ENCODE measurements around the gene PSMC5.

PSMC5 gene

GRCh38 chr17:63842540-63843386 lies 15.5 kb downstream of the PSMC5 start, which contains the start of gene SMARCD2:
TSS of gene SMARCD2 (minus strand) at chr17:63842685. CDS start at chr17:63842674, 11 bp downstream.
- H3K4me3 ChIP-seq (ENCODE audit: low read depth, low read length): peak within 1 kb of the TSS; percentile 78
- peak; percentile 93 for DNase-seq (ENCODE audit: low read depth)
- TF ChIP-seq, protein P1, sequence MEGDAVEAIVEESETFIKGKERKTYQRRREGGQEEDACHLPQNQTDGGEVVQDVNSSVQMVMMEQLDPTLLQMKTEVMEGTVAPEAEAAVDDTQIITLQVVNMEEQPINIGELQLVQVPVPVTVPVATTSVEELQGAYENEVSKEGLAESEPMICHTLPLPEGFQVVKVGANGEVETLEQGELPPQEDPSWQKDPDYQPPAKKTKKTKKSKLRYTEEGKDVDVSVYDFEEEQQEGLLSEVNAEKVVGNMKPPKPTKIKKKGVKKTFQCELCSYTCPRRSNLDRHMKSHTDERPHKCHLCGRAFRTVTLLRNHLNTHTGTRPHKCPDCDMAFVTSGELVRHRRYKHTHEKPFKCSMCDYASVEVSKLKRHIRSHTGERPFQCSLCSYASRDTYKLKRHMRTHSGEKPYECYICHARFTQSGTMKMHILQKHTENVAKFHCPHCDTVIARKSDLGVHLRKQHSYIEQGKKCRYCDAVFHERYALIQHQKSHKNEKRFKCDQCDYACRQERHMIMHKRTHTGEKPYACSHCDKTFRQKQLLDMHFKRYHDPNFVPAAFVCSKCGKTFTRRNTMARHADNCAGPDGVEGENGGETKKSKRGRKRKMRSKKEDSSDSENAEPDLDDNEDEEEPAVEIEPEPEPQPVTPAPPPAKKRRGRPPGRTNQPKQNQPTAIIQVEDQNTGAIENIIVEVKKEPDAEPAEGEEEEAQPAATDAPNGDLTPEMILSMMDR (IDR thresholded peaks at IDR 0.05; ENCODE audit: low read depth, low read length, missing control alignments): no peak

DNA sequence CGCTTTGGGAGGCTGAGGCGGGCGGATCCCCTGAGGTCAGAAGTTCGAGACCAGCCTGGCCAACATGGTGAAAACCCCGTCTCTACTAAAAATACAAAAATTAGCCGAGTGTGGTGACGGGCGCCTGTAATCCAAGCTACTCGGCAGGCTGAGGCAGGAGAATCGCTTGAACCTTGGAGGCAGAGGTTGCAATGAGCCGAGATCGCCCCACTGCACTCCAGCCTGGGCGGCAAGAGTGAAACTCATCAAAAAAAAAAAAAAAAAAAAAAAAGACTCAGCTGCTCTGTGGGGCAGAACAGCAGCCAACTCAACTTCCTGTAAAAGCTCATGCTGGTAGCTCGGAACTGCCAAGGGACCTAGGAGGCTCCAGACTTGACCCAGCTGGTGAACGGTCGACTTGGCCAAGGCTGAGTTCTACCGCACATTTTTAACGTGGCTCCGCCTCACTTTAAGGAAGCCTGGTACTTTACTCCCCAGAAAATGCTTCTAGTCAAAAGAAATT lies 16.2 kb downstream of the PSMC5 start:
- peak overlapping the region; percentile 78 for H3K4me3 ChIP-seq (ENCODE audit: low read depth, low read length)
- DNase-seq (ENCODE audit: low read depth): peak; percentile 79

DNA sequence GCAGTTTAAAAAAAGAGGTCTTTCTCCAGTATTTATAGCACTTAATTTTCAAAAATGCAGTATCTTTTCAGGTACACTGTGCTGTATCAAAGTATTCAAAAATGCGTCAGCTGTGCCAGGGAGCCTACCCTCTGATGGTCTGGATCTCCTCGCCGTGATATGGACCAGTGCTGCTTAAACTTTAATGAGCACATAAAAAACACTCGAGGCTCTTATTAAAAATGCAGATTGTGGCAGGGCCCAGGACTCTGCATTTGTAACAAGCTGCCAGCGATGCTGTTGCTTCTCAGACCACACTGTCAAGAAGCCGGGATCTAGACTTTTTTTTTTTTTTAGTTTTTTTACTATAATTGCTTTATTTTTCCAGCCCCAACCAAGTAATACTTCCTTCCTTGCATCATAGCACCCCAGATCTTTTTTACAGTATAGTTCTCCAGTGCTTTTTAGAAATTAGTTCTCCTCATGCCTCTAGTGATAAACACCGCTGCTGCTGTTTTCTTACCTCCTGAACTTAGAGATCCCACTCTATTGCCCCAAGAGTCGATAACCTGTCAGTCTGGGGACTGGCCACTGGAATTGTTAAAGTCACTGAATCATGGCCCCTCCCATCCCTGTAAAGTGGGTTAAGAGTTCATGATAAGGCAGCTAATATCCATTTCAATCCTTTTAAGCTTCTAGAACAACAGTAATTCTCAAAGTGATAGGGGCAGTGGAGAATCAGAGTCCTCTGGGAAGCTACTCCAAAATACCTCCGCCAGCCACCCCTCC lies 16.9 kb downstream of the PSMC5 start:
- peak overlapping the region; percentile 78 for H3K4me3 ChIP-seq (ENCODE audit: low read depth, low read length)
- TF ChIP-seq, protein P1 (IDR thresholded peaks at IDR 0.05; ENCODE audit: low read depth, low read length, missing control alignments): no peak
- no peak for DNase-seq (ENCODE audit: low read depth)

DNA sequence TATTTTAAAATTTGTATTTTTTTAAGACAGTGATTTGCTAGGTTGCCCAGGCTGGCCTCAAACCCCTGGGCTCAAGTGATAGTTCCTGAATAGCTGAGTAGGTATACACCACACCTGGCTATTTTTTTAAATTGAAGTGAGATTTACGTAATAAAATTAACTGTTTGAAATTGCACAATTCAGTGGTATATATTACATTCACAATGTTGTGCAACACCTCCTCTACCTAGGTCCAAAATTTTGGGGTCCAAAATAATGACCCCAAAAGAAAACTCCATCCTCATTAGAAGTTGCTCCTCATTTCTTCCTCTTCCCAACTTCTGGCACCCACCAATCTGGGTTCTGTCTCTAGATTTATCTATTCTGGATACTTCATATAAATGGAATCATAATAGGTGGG lies 18.3 kb downstream of the PSMC5 start:
- TF ChIP-seq, protein P1 (IDR thresholded peaks at IDR 0.05; ENCODE audit: low read depth, low read length, missing control alignments): no peak
- DNase-seq (ENCODE audit: low read depth): no peak
- no peak overlapping the region for H3K4me3 ChIP-seq (ENCODE audit: low read depth, low read length)

GRCh38 chr17:63847525-63848249 lies 20.5 kb downstream of the PSMC5 start:
- DNase-seq (ENCODE audit: low read depth): no peak
- H3K4me3 ChIP-seq (ENCODE audit: low read depth, low read length): no peak overlapping the region
- TF ChIP-seq, protein P1 (IDR thresholded peaks at IDR 0.05; ENCODE audit: low read depth, low read length, missing control alignments): no peak

- H3K4me3 ChIP-seq (ENCODE audit: low read depth, low read length): peak overlapping the region; percentile 42
- peak; percentile 86 for DNase-seq (ENCODE audit: low read depth)
- TF ChIP-seq, protein P1 (IDR thresholded peaks at IDR 0.05; ENCODE audit: low read depth, low read length, missing control alignments): peak; percentile 76
These were observed 21.8 kb downstream of the PSMC5 start for GRCh38 chr17:63848834-63849689.
